Measurements from ENCODE around the gene TMEFF2. TPM values are rescaled to one million over a fixed set of nuclear protein-coding genes. Genes with fewer than 3 reads are reported as not detected.

Gene TMEFF2
- total RNA-seq, 1 experiment from 2014 or later = not detected

DNA sequence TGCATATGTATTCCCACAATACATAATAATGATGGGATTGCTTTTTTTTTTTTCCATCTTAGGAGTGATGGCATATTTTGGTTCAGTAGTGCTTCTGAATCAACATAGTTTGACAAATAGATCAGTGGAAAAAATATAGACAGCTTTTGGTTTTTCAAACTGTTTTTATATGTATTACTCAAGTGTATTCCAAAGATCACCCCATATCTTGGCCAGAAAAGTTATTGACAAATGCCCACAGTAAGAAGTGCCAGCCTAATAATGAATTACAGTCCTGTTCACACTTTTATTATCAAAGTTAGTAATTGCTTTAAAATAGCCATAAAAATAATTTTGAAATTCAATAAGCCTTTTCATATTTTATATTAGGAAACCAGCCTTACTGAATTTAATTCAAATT is 95.0 kb downstream of the TMEFF2 start:
- Mint-ChIP-seq H3K27ac (ENCODE audit: unreplicated experiment) (no peak overlapping the region), H3K4me3 (ENCODE audit: low read depth, unreplicated experiment) (no peak overlapping the region), H3K27me3 (ENCODE audit: unreplicated experiment) (no peaks in the 10 kb centered on the region), H3K36me3 (ENCODE audit: insufficient read depth, unreplicated experiment) (no peaks in the 10 kb centered on the region), H3K9me3 (ENCODE audit: low read depth, unreplicated experiment) (no peaks in the 10 kb centered on the region), H3K4me1 (ENCODE audit: low read depth, unreplicated experiment) (no peaks in the 10 kb centered on the region)
- CTCF ChIA-PET = no interaction called here
- DNase-seq = no peak
- BruUV-seq (replicated peaks) = no TSS peak
- intact Hi-C loops (cut with micrococcal nuclease; ENCODE audit: unreplicated experiment) = no loop called here
- no peak for TF ChIP-seq CTCF (IDR thresholded peaks at IDR 0.05; ENCODE audit: unreplicated experiment)

DNA sequence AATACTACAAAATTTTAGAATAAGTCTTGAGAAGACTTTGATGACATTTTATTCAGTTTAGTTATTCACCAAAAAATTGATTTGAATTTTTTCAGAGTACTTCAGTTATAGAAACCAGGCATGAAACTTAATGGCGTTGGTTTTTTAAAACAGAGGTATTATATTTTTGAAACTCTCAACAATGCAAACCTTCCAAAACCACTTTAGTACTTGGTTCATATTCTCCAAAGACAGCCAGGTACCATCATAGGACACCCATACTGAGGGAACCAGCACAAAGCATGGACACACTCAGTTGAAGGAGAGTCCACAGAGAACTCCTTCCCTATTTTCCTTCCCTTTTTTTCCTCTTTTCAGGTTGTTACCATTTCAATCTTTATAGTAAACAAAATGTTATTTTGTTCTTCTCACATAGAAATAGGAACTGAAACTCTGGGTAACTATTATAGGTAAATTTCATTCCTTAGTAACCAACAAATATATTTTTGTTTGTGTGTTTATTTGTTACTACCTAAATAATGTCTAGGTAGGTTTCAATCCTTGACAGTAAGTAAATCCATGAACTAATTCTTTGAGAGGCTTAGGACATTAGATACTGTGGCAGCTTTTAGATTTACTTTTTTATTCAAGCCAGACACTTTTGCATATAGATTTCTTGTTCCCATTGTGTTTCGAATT is 95.8 kb downstream of the TMEFF2 start:
- no peaks in the 10 kb centered on the region for H3K36me3 Mint-ChIP-seq (ENCODE audit: insufficient read depth, unreplicated experiment)
- H3K4me1 Mint-ChIP-seq (ENCODE audit: low read depth, unreplicated experiment) = no peaks in the 10 kb centered on the region
- no peaks in the 10 kb centered on the region for H3K27me3 Mint-ChIP-seq (ENCODE audit: unreplicated experiment)
- no peak overlapping the region for H3K4me3 Mint-ChIP-seq (ENCODE audit: low read depth, unreplicated experiment)
- H3K9me3 Mint-ChIP-seq (ENCODE audit: low read depth, unreplicated experiment) = no peaks in the 10 kb centered on the region
- BruUV-seq (replicated peaks) = no TSS peak
- CTCF ChIA-PET = no interaction called here
- intact Hi-C loops (cut with micrococcal nuclease; ENCODE audit: unreplicated experiment) = no loop called here
- H3K27ac Mint-ChIP-seq (ENCODE audit: unreplicated experiment) = no peak overlapping the region
- no peak for DNase-seq
- no peak for TF ChIP-seq CTCF (IDR thresholded peaks at IDR 0.05; ENCODE audit: unreplicated experiment)

- H3K36me3 Mint-ChIP-seq (ENCODE audit: insufficient read depth, unreplicated experiment) = no peaks in the 10 kb centered on the region
- H3K27ac Mint-ChIP-seq (ENCODE audit: unreplicated experiment) = no peak overlapping the region
- H3K27me3 Mint-ChIP-seq (ENCODE audit: unreplicated experiment) = no peaks in the 10 kb centered on the region
- no peaks in the 10 kb centered on the region for H3K4me1 Mint-ChIP-seq (ENCODE audit: low read depth, unreplicated experiment)
- no peak for TF ChIP-seq CTCF (IDR thresholded peaks at IDR 0.05; ENCODE audit: unreplicated experiment)
- no peaks in the 10 kb centered on the region for H3K9me3 Mint-ChIP-seq (ENCODE audit: low read depth, unreplicated experiment)
- intact Hi-C loops (cut with micrococcal nuclease; ENCODE audit: unreplicated experiment) = no loop called here
- no peak overlapping the region for H3K4me3 Mint-ChIP-seq (ENCODE audit: low read depth, unreplicated experiment)
- DNase-seq = no peak
- CTCF ChIA-PET = no interaction called here
- BruUV-seq (replicated peaks) = no TSS peak
Measured at GRCh38 chr2:192091476-192091875, 103.3 kb downstream of the TMEFF2 start.

- CTCF ChIA-PET = no interaction called here
- intact Hi-C loops (cut with micrococcal nuclease; ENCODE audit: unreplicated experiment) = no loop called here
- no peaks in the 10 kb centered on the region for H3K27me3 Mint-ChIP-seq (ENCODE audit: unreplicated experiment)
- no peak overlapping the region for H3K27ac Mint-ChIP-seq (ENCODE audit: unreplicated experiment)
- H3K4me3 Mint-ChIP-seq (ENCODE audit: low read depth, unreplicated experiment) = no peak overlapping the region
- DNase-seq = no peak
- TF ChIP-seq CTCF (IDR thresholded peaks at IDR 0.05; ENCODE audit: unreplicated experiment) = no peak
- no peaks in the 10 kb centered on the region for H3K36me3 Mint-ChIP-seq (ENCODE audit: insufficient read depth, unreplicated experiment)
- no peaks in the 10 kb centered on the region for H3K4me1 Mint-ChIP-seq (ENCODE audit: low read depth, unreplicated experiment)
- BruUV-seq (replicated peaks) = no TSS peak
- H3K9me3 Mint-ChIP-seq (ENCODE audit: low read depth, unreplicated experiment) = no peaks in the 10 kb centered on the region
Measured at GRCh38 chr2:192090911-192091310, 103.8 kb downstream of the TMEFF2 start.
